ENCODE results near the gene PLCZ1.

PLCZ1 gene

DNA sequence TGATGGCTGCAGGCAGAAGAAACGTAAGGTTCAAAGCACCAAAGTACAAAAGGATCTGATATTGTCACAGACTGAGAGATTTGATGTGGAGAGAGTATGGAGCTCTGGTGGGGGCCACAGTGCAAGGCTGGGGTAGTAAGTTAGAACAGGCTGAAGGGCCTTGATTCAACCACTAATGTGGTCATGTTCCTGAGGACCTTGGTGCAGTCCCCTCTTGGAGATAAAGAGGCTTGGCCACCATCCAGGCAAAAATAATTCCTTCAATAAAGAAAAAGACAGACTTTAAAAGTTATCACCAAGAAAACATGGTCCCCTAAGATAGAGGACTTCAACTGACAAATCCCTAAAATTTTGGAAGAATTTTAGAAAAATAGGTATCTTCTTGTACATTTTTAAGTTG, 17.5 kb upstream of the PLCZ1 start:
- no peak for TF ChIP-seq CTCF (IDR thresholded peaks at IDR 0.05; ENCODE audit: low read depth, low read length, poor library complexity, severe bottlenecking)
- no peak for TF ChIP-seq EZH2phosphoT487 (IDR thresholded peaks at IDR 0.05; ENCODE audit: borderline replicate concordance, low read length)
- no peaks in the 10 kb centered on the region for H3K27me3 ChIP-seq (ENCODE audit: control insufficient read depth, low read length)
- H3K4me2 ChIP-seq (ENCODE audit: low read length), result no peak overlapping the region
- H3K9me3 ChIP-seq (ENCODE audit: control insufficient read depth, insufficient read depth, low read length), result no peaks in the 10 kb centered on the region
- no peak overlapping the region for H3K27ac ChIP-seq (ENCODE audit: low read depth, low read length)
- no peaks in the 10 kb centered on the region for H4K20me1 ChIP-seq (ENCODE audit: control insufficient read depth, insufficient read depth, low read depth, low read length)
- no peaks in the 10 kb centered on the region for H3F3A ChIP-seq (ENCODE audit: control insufficient read depth, insufficient read depth)
- H3K79me2 ChIP-seq (ENCODE audit: control insufficient read depth, low read length), result no peaks in the 10 kb centered on the region
- no peaks in the 10 kb centered on the region for H3K4me1 ChIP-seq (ENCODE audit: control insufficient read depth, low read length)
- H3K36me3 ChIP-seq (ENCODE audit: control insufficient read depth, low read length), result no peaks in the 10 kb centered on the region
- H3K4me3 ChIP-seq (ENCODE audit: low read length), result no peak overlapping the region
- H3K9me2 ChIP-seq (replicated peaks; ENCODE audit: control insufficient read depth, low read length), result no peaks in the 10 kb centered on the region; the same call in 1 of the 2 replicates

- Histone ChIP-seq H3K9me3 (ENCODE audit: control insufficient read depth, insufficient read depth, low read length) (no peaks in the 10 kb centered on the region), H3K27ac (ENCODE audit: low read depth, low read length) (no peak overlapping the region), H4K20me1 (ENCODE audit: control insufficient read depth, insufficient read depth, low read depth, low read length) (no peaks in the 10 kb centered on the region), H3K4me1 (ENCODE audit: control insufficient read depth, low read length) (no peaks in the 10 kb centered on the region), H3F3A (ENCODE audit: control insufficient read depth, insufficient read depth) (no peaks in the 10 kb centered on the region), H3K27me3 (ENCODE audit: control insufficient read depth, low read length) (no peaks in the 10 kb centered on the region), H3K79me2 (ENCODE audit: control insufficient read depth, low read length) (no peaks in the 10 kb centered on the region), H3K9me2 (replicated peaks; ENCODE audit: control insufficient read depth, low read length) (no peaks in the 10 kb centered on the region; the same call in 1 of the 2 replicates), H3K36me3 (ENCODE audit: control insufficient read depth, low read length) (no peaks in the 10 kb centered on the region), H3K4me3 (ENCODE audit: low read length) (no peak overlapping the region), H3K4me2 (ENCODE audit: low read length) (no peak overlapping the region)
- TF ChIP-seq CTCF (IDR thresholded peaks at IDR 0.05; ENCODE audit: low read depth, low read length, poor library complexity, severe bottlenecking), result no peak
- TF ChIP-seq EZH2phosphoT487 (IDR thresholded peaks at IDR 0.05; ENCODE audit: borderline replicate concordance, low read length), result no peak
These were observed 16.4 kb upstream of the PLCZ1 start for GRCh38 chr12:18754124-18754707.

DNA sequence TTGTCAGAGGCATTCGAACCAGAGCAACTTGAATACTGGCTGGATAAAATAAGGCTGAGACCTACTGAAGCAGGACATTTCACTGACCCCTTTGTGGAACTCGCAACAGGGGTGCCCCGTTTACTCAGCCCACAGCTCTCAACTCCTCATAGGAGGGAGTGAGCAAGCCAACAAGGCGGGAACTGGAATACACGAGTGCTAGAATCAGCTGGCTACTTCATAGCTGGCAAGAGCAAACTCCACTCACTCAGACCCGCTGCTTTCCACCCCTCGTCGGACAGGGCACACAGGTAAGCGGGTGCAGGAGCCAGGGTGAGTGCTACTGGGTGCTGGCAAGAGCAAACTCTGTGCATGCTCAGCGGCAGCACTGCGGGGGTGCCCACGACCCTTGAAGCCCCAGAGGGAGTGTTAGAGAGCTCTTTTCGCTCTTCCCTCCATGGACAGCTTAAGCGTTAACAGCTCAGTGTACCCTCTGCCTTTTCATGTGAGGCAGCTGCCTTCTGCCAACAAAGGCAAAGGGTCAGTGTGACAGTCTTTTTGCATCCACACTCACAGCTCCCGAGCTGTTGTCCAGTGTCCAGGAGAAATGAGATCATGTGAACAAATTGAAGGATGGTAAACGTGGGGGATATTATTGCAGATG, 15.8 kb upstream of the PLCZ1 start:
- Histone ChIP-seq H3K4me1 (ENCODE audit: control insufficient read depth, low read length) (no peaks in the 10 kb centered on the region), H3K36me3 (ENCODE audit: control insufficient read depth, low read length) (no peaks in the 10 kb centered on the region), H3K9me3 (ENCODE audit: control insufficient read depth, insufficient read depth, low read length) (no peaks in the 10 kb centered on the region), H3K79me2 (ENCODE audit: control insufficient read depth, low read length) (no peaks in the 10 kb centered on the region), H4K20me1 (ENCODE audit: control insufficient read depth, insufficient read depth, low read depth, low read length) (no peaks in the 10 kb centered on the region), H3K27me3 (ENCODE audit: control insufficient read depth, low read length) (no peaks in the 10 kb centered on the region), H3K4me2 (ENCODE audit: low read length) (no peak overlapping the region), H3K4me3 (ENCODE audit: low read length) (no peak overlapping the region), H3K27ac (ENCODE audit: low read depth, low read length) (no peak overlapping the region), H3F3A (ENCODE audit: control insufficient read depth, insufficient read depth) (no peaks in the 10 kb centered on the region), H3K9me2 (replicated peaks; ENCODE audit: control insufficient read depth, low read length) (no peaks in the 10 kb centered on the region; the same call in 1 of the 2 replicates)
- TF ChIP-seq EZH2phosphoT487 (IDR thresholded peaks at IDR 0.05; ENCODE audit: borderline replicate concordance, low read length) (no peak), CTCF (IDR thresholded peaks at IDR 0.05; ENCODE audit: low read depth, low read length, poor library complexity, severe bottlenecking) (no peak)
